Measurements from ENCODE around the gene DPP9.
A peak's percentile ranks its signal among the peaks of the same experiment; 100 is the strongest.
"Not testable (repeated sequence)": the region's sequence is repeated elsewhere in the genome, so short reads cannot be mapped to it uniquely, and the experiment has no call there.

Gene DPP9

GRCh38 chr19:4748185-4748584 is 24.5 kb upstream of the DPP9 start:
- no peaks in the 10 kb centered on the region for H3K9me3 ChIP-seq (ENCODE audit: control insufficient read depth, low read length)
- no peak overlapping the region for H3K9ac ChIP-seq
- H3K36me3 ChIP-seq (ENCODE audit: control insufficient read depth, insufficient read depth, low read length): no peaks in the 10 kb centered on the region
- H3K4me2 ChIP-seq (ENCODE audit: low read length): no peak overlapping the region
- no peak overlapping the region for H3K4me3 ChIP-seq (ENCODE audit: low read depth, low read length)
- no peaks in the 10 kb centered on the region for H3K79me2 ChIP-seq
- no peaks in the 10 kb centered on the region for H3K27me3 ChIP-seq (ENCODE audit: control insufficient read depth, insufficient read depth, low read length)
- H2AFZ ChIP-seq: no peak overlapping the region
- no peak overlapping the region for H3K27ac ChIP-seq
- H3K4me1 ChIP-seq: no peaks in the 10 kb centered on the region
- no peak for TF ChIP-seq CTCF (IDR thresholded peaks at IDR 0.05)

- no peak overlapping the region for H3K4me2 ChIP-seq (ENCODE audit: low read length)
- no peak overlapping the region for H3K27ac ChIP-seq
- no peaks in the 10 kb centered on the region for H3K36me3 ChIP-seq (ENCODE audit: control insufficient read depth, insufficient read depth, low read length)
- no peaks in the 10 kb centered on the region for H3K79me2 ChIP-seq
- no peak overlapping the region for H3K4me3 ChIP-seq (ENCODE audit: low read depth, low read length)
- H3K27me3 ChIP-seq (ENCODE audit: control insufficient read depth, insufficient read depth, low read length): no peaks in the 10 kb centered on the region
- H3K9me3 ChIP-seq (ENCODE audit: control insufficient read depth, low read length): no peaks in the 10 kb centered on the region
- no peak for TF ChIP-seq CTCF (IDR thresholded peaks at IDR 0.05)
- no peak overlapping the region for H3K9ac ChIP-seq
- H2AFZ ChIP-seq: no peak overlapping the region
- H3K4me1 ChIP-seq: no peaks in the 10 kb centered on the region
Measured at GRCh38 chr19:4745986-4746385, 22.3 kb upstream of the DPP9 start.

- H3K9ac ChIP-seq; H3K4me2 ChIP-seq (ENCODE audit: low read length); H3K27me3 ChIP-seq (ENCODE audit: control insufficient read depth, insufficient read depth, low read length); H3K4me3 ChIP-seq (ENCODE audit: low read depth, low read length); H3K27ac ChIP-seq; H3K9me3 ChIP-seq (ENCODE audit: control insufficient read depth, low read length); H3K36me3 ChIP-seq (ENCODE audit: control insufficient read depth, insufficient read depth, low read length); H3K79me2 ChIP-seq; H2AFZ ChIP-seq; H3K4me1 ChIP-seq: not testable (repeated sequence)
Measured at GRCh38 chr19:4745175-4745574, 21.5 kb upstream of the DPP9 start.

GRCh38 chr19:4744451-4745174 is 21.0 kb upstream of the DPP9 start:
- H3K4me2 ChIP-seq (ENCODE audit: low read length): no peak overlapping the region
- no peak overlapping the region for H3K27ac ChIP-seq
- H3K9ac ChIP-seq: no peak overlapping the region

More at GRCh38 chr19:4744451-4745174, 21.0 kb upstream of the DPP9 start:
- Histone ChIP-seq H3K9me3 (ENCODE audit: control insufficient read depth, low read length) (no peaks in the 10 kb centered on the region), H3K4me1 (no peaks in the 10 kb centered on the region), H3K27me3 (ENCODE audit: control insufficient read depth, insufficient read depth, low read length) (no peaks in the 10 kb centered on the region), H3K4me3 (ENCODE audit: low read depth, low read length) (no peak overlapping the region), H3K79me2 (no peaks in the 10 kb centered on the region), H3K36me3 (ENCODE audit: control insufficient read depth, insufficient read depth, low read length) (no peaks in the 10 kb centered on the region), H2AFZ (peak overlapping the region; percentile 62)
- TF ChIP-seq CTCF (IDR thresholded peaks at IDR 0.05): no peak
